Measurements from ENCODE around the gene ARHGEF39. TPM values are rescaled to one million over a fixed set of nuclear protein-coding genes. Genes with fewer than 3 reads are reported as not detected.

The ARHGEF39 gene
- total RNA-seq, 2 experiments from 2014 or later: 11.8 to 13.5 TPM

GRCh38 chr9:35703906-35704672 is 39.1 kb upstream of the ARHGEF39 start:
- Mint-ChIP-seq H3K27me3 (no peaks in the 10 kb centered on the region), H3K27ac (peak overlapping the region; percentile 51), H3K36me3 (ENCODE audit: low read depth) (peaks cover 58% of the 10 kb centered on the region), H3K4me3 (no peak overlapping the region), H3K9me3 (no peaks in the 10 kb centered on the region), H3K4me1 (no peaks in the 10 kb centered on the region)
- POLR2A ChIA-PET: no interaction called here
- DNase-seq: no peak
- CTCF ChIA-PET: interaction anchor here (0.8 to 3.7 kb wide), 4 partner anchors 11 to 100 kb away, joined by 3 to 13 read pairs (median 4); no protein-coding TSS in a partner anchor

GRCh38 chr9:35702696-35703095 is 37.7 kb upstream of the ARHGEF39 start:
- no peak overlapping the region for H3K4me3 Mint-ChIP-seq
- no peaks in the 10 kb centered on the region for H3K9me3 Mint-ChIP-seq
- CTCF ChIA-PET: interaction anchor here (1.0 to 1.7 kb wide), 2 partner anchors 14 to 26 kb away, joined by 3 read pairs; no protein-coding TSS in a partner anchor
- H3K4me1 Mint-ChIP-seq: no peaks in the 10 kb centered on the region
- POLR2A ChIA-PET: no interaction called here
- DNase-seq: no peak
- H3K27me3 Mint-ChIP-seq: no peaks in the 10 kb centered on the region
- H3K36me3 Mint-ChIP-seq (ENCODE audit: low read depth): peaks cover 48% of the 10 kb centered on the region
- H3K27ac Mint-ChIP-seq: no peak overlapping the region

DNA sequence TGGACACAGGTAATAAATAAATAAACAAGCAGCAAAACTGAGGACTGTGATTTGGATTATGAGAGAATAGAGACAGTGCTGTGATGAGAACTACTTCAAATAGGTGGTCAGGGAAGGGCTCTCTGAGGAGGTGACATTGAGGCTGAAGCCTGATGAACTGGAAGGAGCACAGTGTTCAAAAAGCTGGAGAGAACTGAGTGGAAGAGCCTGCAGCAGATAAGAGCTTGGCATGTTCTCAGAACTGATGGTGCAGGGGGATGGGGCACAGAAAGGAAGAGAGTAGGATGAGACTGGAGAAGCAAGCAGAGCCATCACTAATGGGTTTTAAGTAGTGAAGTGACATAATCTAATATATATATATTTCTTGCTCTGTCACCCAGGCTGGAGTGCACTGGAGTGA is 35.9 kb upstream of the ARHGEF39 start:
- Mint-ChIP-seq H3K9me3 (no peaks in the 10 kb centered on the region), H3K4me1 (peaks cover 5% of the 10 kb centered on the region), H3K27ac (no peak overlapping the region), H3K4me3 (no peak overlapping the region), H3K27me3 (no peaks in the 10 kb centered on the region), H3K36me3 (ENCODE audit: low read depth) (peaks cover 47% of the 10 kb centered on the region)
- POLR2A ChIA-PET: no interaction called here
- CTCF ChIA-PET: interaction anchor here (0.8 to 1.8 kb wide), 5 partner anchors 20 to 181 kb away, joined by 3 to 4 read pairs (median 3); partner anchors contain the start of genes CCDC107 and RMRP
- no peak for DNase-seq

DNA sequence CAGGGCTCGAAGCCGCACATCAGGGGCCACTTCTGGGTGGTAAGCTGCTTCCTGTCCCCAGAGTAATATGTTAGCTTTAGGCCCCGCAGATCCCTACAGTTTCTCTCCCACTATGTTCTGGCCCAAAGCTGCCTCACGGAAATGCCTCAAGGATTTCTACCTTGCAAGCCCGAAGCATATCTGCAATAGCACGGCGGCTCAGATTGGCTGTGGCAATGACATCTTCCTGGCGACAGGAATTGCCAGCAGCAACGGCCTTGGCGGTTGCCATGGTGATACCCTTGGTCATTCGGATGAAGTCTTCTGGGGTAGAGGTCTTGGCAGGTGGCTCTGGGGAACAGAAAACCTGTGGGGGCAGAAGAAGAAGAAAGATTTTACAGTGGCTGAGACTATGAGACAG is 35.0 kb upstream of the ARHGEF39 start:
- no peak overlapping the region for H3K27ac Mint-ChIP-seq
- peaks cover 42% of the 10 kb centered on the region for H3K36me3 Mint-ChIP-seq (ENCODE audit: low read depth)
- DNase-seq: no peak
- H3K4me3 Mint-ChIP-seq: no peak overlapping the region
- ChIA-PET POLR2A (no interaction called here), CTCF (interaction anchor here (0.6 to 1.8 kb wide), 4 partner anchors 22 to 96 kb away, joined by 3 to 4 read pairs (median 3); partner anchors contain the start of genes CCDC107 and RMRP)
- no peaks in the 10 kb centered on the region for H3K27me3 Mint-ChIP-seq
- peaks cover 5% of the 10 kb centered on the region for H3K4me1 Mint-ChIP-seq
- H3K9me3 Mint-ChIP-seq: no peaks in the 10 kb centered on the region

DNA sequence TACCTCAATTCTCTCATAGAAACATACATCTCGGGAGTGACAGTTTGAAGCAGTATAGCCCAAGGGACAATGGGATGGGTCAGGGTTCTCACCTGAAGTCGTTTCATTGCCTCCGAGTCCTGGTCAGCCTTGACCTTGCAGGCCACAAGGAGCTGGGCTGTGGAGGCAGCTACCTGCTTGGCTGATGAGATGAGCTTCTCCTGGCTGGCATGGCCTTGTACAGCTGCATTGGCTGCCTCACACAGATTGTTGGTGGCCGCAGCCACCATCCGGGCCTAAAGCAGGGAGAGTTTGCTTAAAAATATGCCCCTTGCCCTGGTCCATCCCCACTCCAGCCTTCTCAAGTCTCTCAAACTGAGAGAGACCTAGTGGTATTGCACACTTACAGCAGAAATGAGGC is 33.2 kb upstream of the ARHGEF39 start:
- ChIA-PET CTCF (interaction anchor here (0.9 to 4.3 kb wide), 4 partner anchors 10 to 86 kb away, joined by 3 to 67 read pairs (median 10); no protein-coding TSS in a partner anchor), POLR2A (no interaction called here)
- no peak for DNase-seq
- H3K36me3 Mint-ChIP-seq (ENCODE audit: low read depth): peaks cover 25% of the 10 kb centered on the region
- peaks cover 5% of the 10 kb centered on the region for H3K4me1 Mint-ChIP-seq
- no peaks in the 10 kb centered on the region for H3K9me3 Mint-ChIP-seq
- no peaks in the 10 kb centered on the region for H3K27me3 Mint-ChIP-seq
- H3K27ac Mint-ChIP-seq: no peak overlapping the region
- H3K4me3 Mint-ChIP-seq: no peak overlapping the region

DNA sequence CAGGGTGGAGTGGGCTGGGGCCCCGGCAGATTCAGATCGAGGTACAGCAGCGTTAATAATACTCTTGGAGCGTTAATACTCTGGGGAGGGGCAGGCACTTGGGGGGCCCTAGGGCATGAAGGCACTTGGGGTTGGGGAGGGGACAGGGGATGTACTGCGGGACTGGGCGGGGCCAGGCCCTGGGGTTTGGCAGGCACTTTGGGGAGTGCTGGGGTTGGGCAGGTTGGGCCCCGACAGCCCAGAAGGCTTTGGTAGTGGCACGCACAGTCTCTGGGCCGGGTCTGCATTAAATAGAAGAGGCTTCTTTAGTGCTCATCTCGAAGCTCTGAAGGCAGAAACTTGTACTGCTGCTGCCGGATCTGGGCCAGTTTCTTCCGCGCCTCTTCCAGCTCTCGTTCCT is 32.5 kb upstream of the ARHGEF39 start:
- ChIA-PET CTCF (interaction anchor here (1.3 to 4.3 kb wide), 8 partner anchors 9 to 82 kb away, joined by 4 to 67 read pairs (median 13); partner anchors contain the start of genes ARHGEF39, CREB3 and TLN1), POLR2A (no interaction called here)
- H3K4me3 Mint-ChIP-seq: no peak overlapping the region
- peaks cover 5% of the 10 kb centered on the region for H3K4me1 Mint-ChIP-seq
- DNase-seq: no peak
- H3K27ac Mint-ChIP-seq: no peak overlapping the region
- peaks cover 19% of the 10 kb centered on the region for H3K36me3 Mint-ChIP-seq (ENCODE audit: low read depth)
- H3K27me3 Mint-ChIP-seq: no peaks in the 10 kb centered on the region
- no peaks in the 10 kb centered on the region for H3K9me3 Mint-ChIP-seq

DNA sequence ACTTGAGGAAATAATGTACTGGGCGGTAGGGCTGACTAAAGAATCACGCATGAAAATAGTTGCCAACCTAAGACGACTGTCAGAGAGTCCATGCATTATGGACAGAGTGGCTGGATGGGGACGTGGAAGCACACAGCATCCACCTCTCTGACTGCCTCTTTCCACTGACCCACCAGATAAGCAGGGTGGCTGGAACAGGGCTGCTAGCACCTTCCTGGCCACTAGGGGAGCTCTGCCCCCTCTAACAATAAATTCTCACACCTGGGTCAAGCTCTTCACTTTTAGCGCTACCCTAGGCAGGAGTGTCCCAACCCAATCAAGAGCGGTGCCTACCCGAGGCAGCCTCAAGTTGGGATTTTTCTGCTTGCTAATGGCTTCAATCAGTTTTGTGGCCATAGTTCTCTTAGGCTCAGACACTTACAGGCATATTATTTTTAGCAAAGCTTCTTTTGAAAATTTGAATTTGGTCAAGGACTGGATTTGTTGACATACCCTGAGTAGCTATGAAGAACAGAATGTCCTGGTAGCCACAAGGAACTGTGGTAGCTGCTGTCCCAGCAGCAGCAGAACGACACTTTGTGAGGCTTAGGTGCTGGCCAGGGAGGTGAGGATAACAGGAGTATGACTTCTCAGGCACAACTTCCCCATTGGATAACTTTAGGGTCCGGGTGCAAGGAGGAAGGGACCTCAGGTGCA is 31.7 kb upstream of the ARHGEF39 start:
- Mint-ChIP-seq H3K9me3 (no peaks in the 10 kb centered on the region), H3K4me3 (no peak overlapping the region), H3K27me3 (no peaks in the 10 kb centered on the region), H3K36me3 (ENCODE audit: low read depth) (peaks cover 19% of the 10 kb centered on the region), H3K4me1 (peaks cover 9% of the 10 kb centered on the region), H3K27ac (no peak overlapping the region)
- peak; percentile 55 for DNase-seq
- POLR2A ChIA-PET: no interaction called here
- CTCF ChIA-PET: interaction anchor here (0.6 to 4.3 kb wide), 28 partner anchors 9 to 598 kb away, joined by 3 to 67 read pairs (median 4); partner anchors contain the start of genes ARHGEF39, CCDC107, CREB3 and RMRP

GRCh38 chr9:35695943-35696401 is 31.0 kb upstream of the ARHGEF39 start:
- H3K27me3 Mint-ChIP-seq: no peaks in the 10 kb centered on the region
- H3K4me1 Mint-ChIP-seq: peaks cover 16% of the 10 kb centered on the region
- no peak overlapping the region for H3K4me3 Mint-ChIP-seq
- ChIA-PET CTCF (interaction anchor here (0.6 to 4.3 kb wide), 28 partner anchors 8 to 635 kb away, joined by 3 to 67 read pairs (median 5); partner anchors contain the start of genes ARHGEF39, CCDC107, CREB3 and RMRP), POLR2A (no interaction called here)
- peaks cover 19% of the 10 kb centered on the region for H3K36me3 Mint-ChIP-seq (ENCODE audit: low read depth)
- H3K9me3 Mint-ChIP-seq: no peaks in the 10 kb centered on the region
- no peak overlapping the region for H3K27ac Mint-ChIP-seq
- no peak for DNase-seq

- Mint-ChIP-seq H3K36me3 (ENCODE audit: low read depth) (peaks cover 7% of the 10 kb centered on the region), H3K9me3 (no peaks in the 10 kb centered on the region), H3K27ac (no peak overlapping the region), H3K4me1 (peaks cover 25% of the 10 kb centered on the region), H3K27me3 (no peaks in the 10 kb centered on the region), H3K4me3 (peak overlapping the region; percentile 79)
- no peak for DNase-seq
- ChIA-PET CTCF (interaction anchor here (0.7 to 1.8 kb wide), 5 partner anchors 12 to 88 kb away, joined by 3 to 4 read pairs (median 4); no protein-coding TSS in a partner anchor), POLR2A (no interaction called here)
Measured at GRCh38 chr9:35691757-35692301, 26.8 kb upstream of the ARHGEF39 start.

DNA sequence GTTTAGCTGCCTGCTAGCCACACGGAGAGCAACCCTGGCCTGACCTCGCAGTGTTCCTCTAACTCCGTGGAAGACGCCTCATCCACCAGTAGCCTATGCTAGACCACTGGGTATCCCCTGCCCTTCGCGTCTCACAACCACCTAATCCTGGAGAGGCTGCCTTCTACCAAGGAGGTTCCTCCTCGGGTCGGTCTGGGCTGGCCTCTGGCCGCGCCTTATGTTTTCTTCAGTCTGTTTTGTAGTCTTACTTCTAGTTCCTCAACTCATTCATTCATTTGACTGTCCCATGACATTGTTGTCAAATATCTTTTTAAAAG is 26.3 kb upstream of the ARHGEF39 start:
- peak overlapping the region; percentile 64 for H3K27ac Mint-ChIP-seq
- H3K9me3 Mint-ChIP-seq: no peaks in the 10 kb centered on the region
- no peak for DNase-seq
- CTCF ChIA-PET: interaction anchor here (0.7 to 1.8 kb wide), 4 partner anchors 11 to 88 kb away, joined by 3 to 4 read pairs (median 4); no protein-coding TSS in a partner anchor
- H3K4me1 Mint-ChIP-seq: peaks cover 22% of the 10 kb centered on the region
- H3K36me3 Mint-ChIP-seq (ENCODE audit: low read depth): peaks cover 3% of the 10 kb centered on the region
- POLR2A ChIA-PET: no interaction called here
- H3K27me3 Mint-ChIP-seq: no peaks in the 10 kb centered on the region
- H3K4me3 Mint-ChIP-seq: peak overlapping the region; percentile 79

- ChIA-PET POLR2A (no interaction called here), CTCF (interaction anchor here (0.7 to 1.8 kb wide), 5 partner anchors 15 to 87 kb away, joined by 3 to 4 read pairs (median 4); no protein-coding TSS in a partner anchor)
- Mint-ChIP-seq H3K27ac (peak overlapping the region; percentile 64), H3K4me1 (peaks cover 22% of the 10 kb centered on the region), H3K4me3 (peak overlapping the region; percentile 79), H3K36me3 (ENCODE audit: low read depth) (no peaks in the 10 kb centered on the region), H3K27me3 (no peaks in the 10 kb centered on the region), H3K9me3 (no peaks in the 10 kb centered on the region)
- peak; percentile 43 for DNase-seq
Measured at GRCh38 chr9:35690614-35691333, 25.8 kb upstream of the ARHGEF39 start.

- ChIA-PET CTCF (interaction anchor here (1.1 to 1.5 kb wide), 3 partner anchors 15 to 35 kb away, joined by 3 to 4 read pairs (median 4); no protein-coding TSS in a partner anchor), POLR2A (no interaction called here)
- Mint-ChIP-seq H3K4me3 (peak overlapping the region; percentile 79), H3K9me3 (no peaks in the 10 kb centered on the region), H3K27ac (no peak overlapping the region), H3K4me1 (peaks cover 22% of the 10 kb centered on the region), H3K27me3 (no peaks in the 10 kb centered on the region), H3K36me3 (ENCODE audit: low read depth) (no peaks in the 10 kb centered on the region)
- DNase-seq: no peak
Measured at GRCh38 chr9:35690294-35690613, 25.3 kb upstream of the ARHGEF39 start.
